Astrocyte (in vitro differentiated cells and primary cell): ENCODE results near the gene ZNF438. TPM values are rescaled to one million over a fixed set of nuclear protein-coding genes. Genes with fewer than 3 reads are reported as not detected.

Experiments used
- DNase-seq: peaks from one replicate; pipeline ENCODE4 v3.0.0-alpha.2; 2010; ENCODE audit warnings: low read depth
- FAIRE-seq: peaks from 2 replicates; lab custom pipeline; 2011; peaks lifted over from hg19 to GRCh38; lab: Jason Lieb, UNC
- H2AFZ ChIP-seq: 2 replicates; pipeline ENCODE4 v1.6.0; 2012; ENCODE audit warnings: low read depth, low read length, inconsistent platforms
- H3K27ac ChIP-seq: 2 replicates; pipeline ENCODE4 v1.5.1; 2011; ENCODE audit warnings: low read depth, low read length, inconsistent platforms
- H3K27me3 ChIP-seq: 2 replicates; pipeline ENCODE4 v1.6.0; 2011; ENCODE audit warnings: low read length, inconsistent platforms; ENCODE audit not compliant: insufficient read depth
- H3K36me3 ChIP-seq: 2 replicates; pipeline ENCODE4 v1.5.1; 2011; ENCODE audit warnings: low read length, inconsistent platforms; ENCODE audit not compliant: insufficient read depth
- H3K4me1 ChIP-seq: 2 replicates; pipeline ENCODE4 v1.5.1; 2011; ENCODE audit warnings: low read length, inconsistent platforms; ENCODE audit not compliant: insufficient read depth
- H3K4me2 ChIP-seq: 2 replicates; pipeline ENCODE4 v1.6.0; 2012; ENCODE audit warnings: low read length, inconsistent platforms
- H3K4me3 ChIP-seq: 2 replicates; pipeline ENCODE4 v1.5.1; 2011; ENCODE audit warnings: low read depth, mild to moderate bottlenecking, low read length, inconsistent platforms; ENCODE audit not compliant: insufficient read depth
- H3K79me2 ChIP-seq: 2 replicates; pipeline ENCODE4 v1.6.0; 2012; ENCODE audit warnings: mild to moderate bottlenecking, low read length, inconsistent platforms; ENCODE audit not compliant: insufficient read depth
- H3K9ac ChIP-seq: 2 replicates; pipeline ENCODE4 v1.6.0; 2012; ENCODE audit warnings: mild to moderate bottlenecking, low read length, inconsistent platforms
- H3K9me3 ChIP-seq: 2 replicates; pipeline ENCODE4 v1.5.1; 2012; ENCODE audit warnings: low read depth, mild to moderate bottlenecking, low read length, inconsistent platforms; ENCODE audit not compliant: insufficient read depth
- H4K20me1 ChIP-seq: 2 replicates; pipeline ENCODE4 v1.6.0; 2012; ENCODE audit warnings: low read length, inconsistent platforms; ENCODE audit not compliant: insufficient read depth
- H3K27ac Mint-ChIP-seq: one replicate; pipeline ENCODE4 v1.8.0; 2021; ENCODE audit warnings: mild to moderate bottlenecking, mixed read lengths; ENCODE audit not compliant: unreplicated experiment
- H3K27me3 Mint-ChIP-seq: one replicate; pipeline ENCODE4 v1.8.0; 2021; ENCODE audit warnings: low read depth, mixed read lengths; ENCODE audit not compliant: unreplicated experiment
- H3K36me3 Mint-ChIP-seq: one replicate; pipeline ENCODE4 v1.8.0; 2021; ENCODE audit warnings: low read depth, mixed read lengths; ENCODE audit not compliant: unreplicated experiment
- H3K4me1 Mint-ChIP-seq: one replicate; pipeline ENCODE4 v1.8.0; 2021; ENCODE audit warnings: low read depth, mixed read lengths; ENCODE audit not compliant: unreplicated experiment
- H3K4me3 Mint-ChIP-seq: one replicate; pipeline ENCODE4 v1.8.0; 2021; ENCODE audit warnings: mild to moderate bottlenecking, moderate library complexity, mixed read lengths; ENCODE audit not compliant: unreplicated experiment
- H3K9me3 Mint-ChIP-seq: one replicate; pipeline ENCODE4 v1.8.0; 2021; ENCODE audit warnings: mild to moderate bottlenecking, mixed read lengths; ENCODE audit not compliant: unreplicated experiment
- EZH2 ChIP-seq: IDR thresholded peaks from 2 replicates; pipeline ENCODE4 v1.6.1; 2012; ENCODE audit warnings: mild to moderate bottlenecking, low read length, inconsistent platforms; ENCODE audit not compliant: insufficient read depth
- total RNA-seq: library from RNA; stranded (reverse); gene quantifications from 2 replicates; pipeline ENCODE4 v1.2.1, GENCODE V29; 2021
- TF ChIP-seq, protein P1 (sequence below): IDR thresholded peaks from 2 replicates; pipeline ENCODE4 v1.5.1; 2011; ENCODE audit warnings: low read depth, mild to moderate bottlenecking, inconsistent platforms, low read length, moderate library complexity; ENCODE audit not compliant: insufficient read depth

ZNF438 gene
- total RNA-seq, 1 donor from 2014 or later: 2.2 TPM

DNA sequence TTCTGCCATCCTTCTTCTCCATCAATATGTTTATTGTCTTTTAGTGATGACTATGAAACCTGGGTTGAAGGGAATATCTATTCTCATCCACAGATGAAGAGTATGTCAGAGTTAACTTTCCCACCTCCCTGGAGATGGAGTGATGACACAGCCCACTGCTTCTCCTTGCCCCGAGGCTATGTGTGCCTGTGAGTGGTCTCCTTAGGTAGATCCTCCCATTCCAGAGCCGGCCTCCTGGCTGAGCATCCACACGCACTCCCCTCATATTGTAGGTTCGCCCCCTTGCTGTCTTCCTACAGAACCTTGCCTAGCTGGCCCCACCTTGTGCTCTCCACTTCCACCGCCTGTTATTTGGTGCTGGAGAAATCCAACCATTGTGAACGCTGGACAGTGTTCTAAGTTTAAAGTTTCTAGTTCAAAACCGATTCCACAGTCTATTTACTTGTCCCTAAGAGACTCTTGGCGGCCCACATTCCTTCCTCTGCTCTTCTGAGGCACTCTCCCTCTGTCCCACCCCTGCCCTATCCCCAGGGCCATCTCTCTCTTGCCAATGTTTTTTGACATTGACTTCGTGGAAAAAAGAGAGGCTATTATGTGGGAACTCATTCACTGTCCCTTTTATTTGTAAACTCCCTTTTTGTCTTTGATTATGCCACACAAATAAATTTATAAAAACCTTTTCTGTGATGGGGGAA, 168.0 kb downstream of the ZNF438 start:
- H3K4me3 Mint-ChIP-seq: no peak overlapping the region

DNA sequence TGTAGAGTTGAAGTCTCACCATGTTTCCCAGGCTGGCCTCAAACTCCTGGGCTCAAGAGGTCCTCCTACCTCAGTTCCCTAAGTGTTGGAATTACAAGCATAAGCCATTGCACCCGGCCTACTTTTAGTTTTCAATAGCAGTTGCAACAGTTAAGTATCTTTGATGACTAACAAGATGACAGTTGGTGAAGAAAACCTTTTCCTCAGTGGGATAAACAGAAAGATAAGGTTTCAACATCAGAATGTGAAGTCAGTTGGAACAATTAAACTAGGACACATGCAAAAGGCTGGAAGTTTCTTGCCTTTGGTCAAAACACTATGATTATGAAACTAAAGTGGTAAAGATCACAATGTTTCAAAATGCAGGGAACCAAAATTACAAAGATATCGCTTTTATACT, 169.2 kb downstream of the ZNF438 start:
- Mint-ChIP-seq H3K4me3 (no peak overlapping the region), H3K9me3 (no peaks in the 10 kb centered on the region), H3K27ac (no peak overlapping the region), H3K36me3 (peaks cover 2% of the 10 kb centered on the region), H3K4me1 (peaks cover 4% of the 10 kb centered on the region), H3K27me3 (peaks cover 4% of the 10 kb centered on the region)
- no peak overlapping the region for H3K9ac ChIP-seq
- DNase-seq (peak; percentile 76), FAIRE-seq (peak; percentile 20)
- no peak overlapping the region for H3K27ac ChIP-seq
- H3K4me2 ChIP-seq: no peak overlapping the region
- H3K9me3 ChIP-seq: no peaks in the 10 kb centered on the region
- no peaks in the 10 kb centered on the region for H3K4me1 ChIP-seq
- TF ChIP-seq, protein P1, sequence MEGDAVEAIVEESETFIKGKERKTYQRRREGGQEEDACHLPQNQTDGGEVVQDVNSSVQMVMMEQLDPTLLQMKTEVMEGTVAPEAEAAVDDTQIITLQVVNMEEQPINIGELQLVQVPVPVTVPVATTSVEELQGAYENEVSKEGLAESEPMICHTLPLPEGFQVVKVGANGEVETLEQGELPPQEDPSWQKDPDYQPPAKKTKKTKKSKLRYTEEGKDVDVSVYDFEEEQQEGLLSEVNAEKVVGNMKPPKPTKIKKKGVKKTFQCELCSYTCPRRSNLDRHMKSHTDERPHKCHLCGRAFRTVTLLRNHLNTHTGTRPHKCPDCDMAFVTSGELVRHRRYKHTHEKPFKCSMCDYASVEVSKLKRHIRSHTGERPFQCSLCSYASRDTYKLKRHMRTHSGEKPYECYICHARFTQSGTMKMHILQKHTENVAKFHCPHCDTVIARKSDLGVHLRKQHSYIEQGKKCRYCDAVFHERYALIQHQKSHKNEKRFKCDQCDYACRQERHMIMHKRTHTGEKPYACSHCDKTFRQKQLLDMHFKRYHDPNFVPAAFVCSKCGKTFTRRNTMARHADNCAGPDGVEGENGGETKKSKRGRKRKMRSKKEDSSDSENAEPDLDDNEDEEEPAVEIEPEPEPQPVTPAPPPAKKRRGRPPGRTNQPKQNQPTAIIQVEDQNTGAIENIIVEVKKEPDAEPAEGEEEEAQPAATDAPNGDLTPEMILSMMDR: no peak
- no peak for TF ChIP-seq EZH2
- H3K79me2 ChIP-seq: no peaks in the 10 kb centered on the region
- no peaks in the 10 kb centered on the region for H4K20me1 ChIP-seq
- no peak overlapping the region for H2AFZ ChIP-seq
- H3K27me3 ChIP-seq: no peaks in the 10 kb centered on the region
- no peaks in the 10 kb centered on the region for H3K36me3 ChIP-seq
- H3K4me3 ChIP-seq: no peak overlapping the region

More for the DNA sequence above, 168.0 kb downstream of the ZNF438 start:
- Mint-ChIP-seq H3K27me3 (peaks cover 4% of the 10 kb centered on the region), H3K27ac (peak overlapping the region; percentile 16), H3K36me3 (peaks cover 2% of the 10 kb centered on the region), H3K4me1 (peaks cover under 1% of the 10 kb centered on the region), H3K9me3 (no peaks in the 10 kb centered on the region)
- no peak overlapping the region for H2AFZ ChIP-seq
- no peak overlapping the region for H3K4me2 ChIP-seq
- FAIRE-seq (no peak), DNase-seq (no peak)
- H3K4me1 ChIP-seq: no peaks in the 10 kb centered on the region
- TF ChIP-seq, protein P1: no peak
- no peak for TF ChIP-seq EZH2
- H3K9me3 ChIP-seq: no peaks in the 10 kb centered on the region
- H3K27me3 ChIP-seq: no peaks in the 10 kb centered on the region
- H4K20me1 ChIP-seq: no peaks in the 10 kb centered on the region
- no peaks in the 10 kb centered on the region for H3K36me3 ChIP-seq
- H3K9ac ChIP-seq: no peak overlapping the region
- no peaks in the 10 kb centered on the region for H3K79me2 ChIP-seq
- H3K27ac ChIP-seq: no peak overlapping the region
- H3K4me3 ChIP-seq: no peak overlapping the region

GRCh38 chr10:30861976-30862375, 169.7 kb downstream of the ZNF438 start:
- Histone ChIP-seq H3K79me2 (no peaks in the 10 kb centered on the region), H3K4me3 (no peak overlapping the region)

More at GRCh38 chr10:30861976-30862375, 169.7 kb downstream of the ZNF438 start:
- Histone ChIP-seq H3K9ac (no peak overlapping the region), H3K4me2 (no peak overlapping the region), H4K20me1 (no peaks in the 10 kb centered on the region), H3K4me1 (no peaks in the 10 kb centered on the region), H3K27ac (no peak overlapping the region), H3K9me3 (no peaks in the 10 kb centered on the region), H2AFZ (no peak overlapping the region), H3K36me3 (no peaks in the 10 kb centered on the region), H3K27me3 (no peaks in the 10 kb centered on the region)
- Mint-ChIP-seq H3K9me3 (no peaks in the 10 kb centered on the region), H3K4me3 (no peak overlapping the region), H3K27ac (no peak overlapping the region), H3K27me3 (peaks cover 4% of the 10 kb centered on the region), H3K36me3 (peaks cover 2% of the 10 kb centered on the region), H3K4me1 (peaks cover 4% of the 10 kb centered on the region)
- no peak for DNase-seq
- no peak for FAIRE-seq
- TF ChIP-seq EZH2: no peak
- TF ChIP-seq, protein P1: no peak
